T-cell (primary cell): ENCODE measurements around the gene APOL1. TPM values are rescaled to one million over a fixed set of nuclear protein-coding genes. Genes with fewer than 3 reads are reported as not detected.

Experiments
- ATAC-seq, 4 experiments: fragments of 200-7000 bp in 3 of 4; fragments of 150-1000 bp in 1 of 4; cut with Tn5 transposase; replicated peaks in 1 of 4; 1 replicate in 3 of 4; 2 replicates in 1 of 4; pipeline ENCODE4 v1.10.0; 2021; ENCODE audit warnings: moderate library complexity in 3 of 4, mild to moderate bottlenecking in 2 of 4, moderate number of reproducible peaks in 1 of 4
- CTCF ChIA-PET, 2 donors: fragments of 300-600 bp; sonication (Branson Sonifier 250); formaldehyde crosslinking; loops; one replicate each; lab custom pipeline; 2022; ENCODE audit warnings: antibody characterized with exemption in 2 of 2; lab: Charles Lee
- POLR2A ChIA-PET, 2 donors: fragments of 300-600 bp; sonication (Branson Sonifier 250); formaldehyde crosslinking; loops; one replicate each; lab custom pipeline; 2022; ENCODE audit warnings: antibody characterized with exemption in 2 of 2; lab: Charles Lee
- DNase-seq, 35 experiments: peaks; one replicate each; pipeline versions ENCODE4 v3.0.0 to v3.0.0-alpha.2; 2013 to 2023
- H3K27ac ChIP-seq: one replicate; pipeline ENCODE4 v1.5.1; 2013; ENCODE audit warnings: low read length
- H3K27me3 ChIP-seq, 2 experiments: replicated peaks in 1 of 2; 1 replicate in 1 of 2; 2 replicates in 1 of 2; pipeline versions ENCODE4 v1.6.1 to v1.7.0; 2013; ENCODE audit warnings: low read length in 1 of 2, mixed read lengths in 1 of 2; ENCODE audit not compliant: control insufficient read depth in 2 of 2, insufficient read depth in 2 of 2; ENCODE audit errors: extremely low read depth in 1 of 2
- H3K36me3 ChIP-seq, 2 donors: 1 replicate in 1 of 2; 2 replicates in 1 of 2; pipeline versions ENCODE4 v1.6.1 to v1.7.0; 2013; ENCODE audit warnings: low read length in 1 of 2; ENCODE audit not compliant: control insufficient read depth in 2 of 2, insufficient read depth in 1 of 2; ENCODE audit errors: extremely low read depth in 1 of 2
- H3K4me1 ChIP-seq, 2 experiments: 1 replicate in 1 of 2; 2 replicates in 1 of 2; pipeline versions ENCODE4 v1.6.1 to v1.7.0; 2013; ENCODE audit warnings: low read length in 2 of 2, mixed read lengths in 1 of 2; ENCODE audit not compliant: insufficient read depth in 2 of 2, control insufficient read depth in 1 of 2; ENCODE audit errors: extremely low read depth in 1 of 2
- H3K4me3 ChIP-seq, 2 donors: 1 replicate in 1 of 2; 2 replicates in 1 of 2; pipeline versions ENCODE4 v1.5.1 to v1.7.0; 2013; ENCODE audit warnings: mild to moderate bottlenecking in 2 of 2, low read length in 1 of 2, moderate library complexity in 1 of 2; ENCODE audit not compliant: control insufficient read depth in 1 of 2; ENCODE audit errors: extremely low read depth in 1 of 2
- H3K9me3 ChIP-seq: 2 replicates; pipeline ENCODE4 v1.7.0; 2013
- H3K27ac Mint-ChIP-seq, 2 donors: one replicate each; pipeline ENCODE4 v1.8.0; 2020 to 2021; ENCODE audit warnings: mild to moderate bottlenecking in 2 of 2, mixed read lengths in 2 of 2
- H3K27me3 Mint-ChIP-seq, 2 donors: one replicate each; pipeline ENCODE4 v1.8.0; 2021 to 2022; ENCODE audit warnings: mixed read lengths in 2 of 2
- H3K36me3 Mint-ChIP-seq: one replicate; pipeline ENCODE4 v1.8.0; 2021; ENCODE audit warnings: mixed read lengths
- H3K4me1 Mint-ChIP-seq, 3 donors: one replicate each; pipeline ENCODE4 v1.8.0; 2020 to 2022; ENCODE audit warnings: mixed read lengths in 3 of 3, mild to moderate bottlenecking in 1 of 3
- H3K4me3 Mint-ChIP-seq, 3 donors: one replicate each; pipeline ENCODE4 v1.8.0; 2020 to 2022; ENCODE audit warnings: mild to moderate bottlenecking in 3 of 3, mixed read lengths in 3 of 3, moderate library complexity in 3 of 3
- H3K9me3 Mint-ChIP-seq, 3 donors: one replicate each; pipeline ENCODE4 v1.8.0; 2020 to 2022; ENCODE audit warnings: mixed read lengths in 3 of 3
- WGBS: methylation state at CpG from one replicate; pipeline ENCODE4 v1.1.5; 2013; ENCODE audit warnings: missing lambda C conversion rate; ENCODE audit not compliant: insufficient coverage; 5-methylcytosine and 5-hydroxymethylcytosine counted together
- total RNA-seq, 35 experiments: library from RNA in 6 of 35; stranded (reverse) in 6 of 35; fragments of 120-200 nt in 1 of 35; gene quantifications; one replicate each; pipeline versions ENCODE4 v1.2.1 to v1.2.4 and lab custom pipeline; 2013 to 2026

The APOL1 gene
- total RNA-seq, 5 donors from 2014 or later (not counting 1 experiment from before 2014, with no cell fraction given) = 15.7 to 29.5 (median 19.8) TPM

DNA sequence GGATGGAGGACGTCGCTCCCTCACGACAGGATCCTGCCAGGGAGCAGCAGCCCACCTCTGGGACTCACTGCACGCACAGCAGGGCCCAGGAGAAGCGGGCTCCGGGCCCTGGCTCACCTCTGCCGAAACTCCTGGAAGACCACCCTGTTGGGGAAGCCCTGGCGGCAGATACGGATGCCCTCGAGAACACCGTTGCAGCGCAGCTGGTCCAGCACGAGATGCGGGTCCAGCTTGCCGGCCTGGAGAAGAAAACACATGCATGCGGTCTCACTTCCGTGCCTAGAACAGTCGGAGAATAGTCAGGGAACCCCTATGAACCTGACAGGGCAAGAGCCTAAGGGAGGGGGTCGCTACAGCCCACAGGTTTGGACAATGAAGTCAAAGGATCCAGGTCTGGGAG, 52.9 kb downstream of the APOL1 start:
- H3K9me3 Mint-ChIP-seq = no peaks in the 10 kb centered on the region
- no peak for DNase-seq
- WGBS = 95% methylated on average over 19 of the region's 19 CpGs
- POLR2A ChIA-PET = interaction anchor here in 1 of 2 donors (0.8 kb wide), 1 partner anchor 111 kb away, joined by 3 read pairs; no protein-coding TSS in a partner anchor
- peaks cover 8 to 19% (median 13%) of the 10 kb centered on the region in 3 donors for H3K4me1 Mint-ChIP-seq
- H3K4me3 ChIP-seq = no peak overlapping the region
- H3K27me3 ChIP-seq = no peaks in the 10 kb centered on the region
- no peaks in the 10 kb centered on the region for H3K27me3 Mint-ChIP-seq
- peak overlapping the region in 1 of 3 donors; percentile 33 for H3K4me3 Mint-ChIP-seq
- no peak for ATAC-seq
- peaks cover 43 to 97% of the 10 kb centered on the region in 2 donors for H3K36me3 ChIP-seq
- H3K9me3 ChIP-seq = no peaks in the 10 kb centered on the region
- H3K4me1 ChIP-seq = peaks cover 0 to 7% of the 10 kb centered on the region in 2 experiments
- CTCF ChIA-PET = no interaction called here
- peaks cover 54% of the 10 kb centered on the region for H3K36me3 Mint-ChIP-seq
- no peak overlapping the region for H3K27ac ChIP-seq
- H3K27ac Mint-ChIP-seq = peak overlapping the region in 1 of 2 donors; percentile 61

DNA sequence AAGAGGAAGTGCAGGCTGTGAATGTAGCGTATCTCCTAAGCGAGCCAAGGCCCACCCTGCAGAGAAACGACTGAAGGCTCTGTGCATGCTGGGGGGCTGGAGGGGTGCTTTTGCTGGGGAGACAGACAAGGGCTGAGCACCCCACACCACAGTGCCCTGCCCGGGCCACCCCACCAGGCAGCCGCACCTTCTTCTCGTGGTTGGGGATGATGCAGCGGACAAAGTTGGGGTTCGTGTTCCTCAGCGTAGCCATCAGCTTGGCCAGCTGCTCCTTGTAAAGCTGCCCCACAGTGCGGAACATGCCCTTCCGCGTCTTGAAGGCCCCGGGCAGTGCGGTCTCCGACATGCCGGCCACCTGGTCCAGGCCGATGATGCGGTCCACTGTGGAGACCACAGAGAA, 53.3 kb downstream of the APOL1 start:
- no peak overlapping the region for H3K4me3 ChIP-seq
- no peaks in the 10 kb centered on the region for H3K27me3 ChIP-seq
- H3K36me3 ChIP-seq = peaks cover 46 to 97% of the 10 kb centered on the region in 2 donors
- ChIA-PET POLR2A (no interaction called here), CTCF (no interaction called here)
- H3K9me3 ChIP-seq = no peaks in the 10 kb centered on the region
- Mint-ChIP-seq H3K4me1 (peaks cover 8 to 15% (median 9%) of the 10 kb centered on the region in 3 donors), H3K27ac (no peak overlapping the region), H3K4me3 (no peak overlapping the region), H3K36me3 (peaks cover 51% of the 10 kb centered on the region), H3K9me3 (no peaks in the 10 kb centered on the region), H3K27me3 (no peaks in the 10 kb centered on the region)
- 97% methylated on average over 9 of the region's 18 CpGs for WGBS
- ATAC-seq = no peak
- peaks cover 0 to 4% of the 10 kb centered on the region in 2 experiments for H3K4me1 ChIP-seq
- DNase-seq = no peak
- no peak overlapping the region for H3K27ac ChIP-seq

GRCh38 chr22:36308880-36309279, 55.9 kb downstream of the APOL1 start:
- ATAC-seq = no peak
- H3K4me1 Mint-ChIP-seq = peaks cover under 1 to 11% (median 2%) of the 10 kb centered on the region in 3 donors
- DNase-seq = no peak
- no peaks in the 10 kb centered on the region for H3K27me3 Mint-ChIP-seq
- H3K36me3 Mint-ChIP-seq = peaks cover 52% of the 10 kb centered on the region
- no peaks in the 10 kb centered on the region for H3K9me3 Mint-ChIP-seq
- H3K27ac Mint-ChIP-seq = peak overlapping the region; percentile 44 to 49
- Histone ChIP-seq H3K9me3 (no peaks in the 10 kb centered on the region), H3K27ac (no peak overlapping the region), H3K4me1 (no peaks in the 10 kb centered on the region), H3K36me3 (peaks cover 58 to 97% of the 10 kb centered on the region in 2 donors), H3K27me3 (no peaks in the 10 kb centered on the region), H3K4me3 (no peak overlapping the region)
- no peak overlapping the region for H3K4me3 Mint-ChIP-seq
- 99% methylated on average over 17 of the region's 17 CpGs for WGBS
- CTCF ChIA-PET = no interaction called here
- POLR2A ChIA-PET = no interaction called here

GRCh38 chr22:36311386-36312085, 58.6 kb downstream of the APOL1 start:
- no peak for DNase-seq
- H3K36me3 Mint-ChIP-seq = peaks cover 49% of the 10 kb centered on the region
- no peaks in the 10 kb centered on the region for H3K27me3 Mint-ChIP-seq
- ChIA-PET CTCF (interaction anchor here (0.6 to 0.8 kb wide), 3 partner anchors 21 to 175 kb away, joined by 3 to 4 read pairs (median 3); no protein-coding TSS in a partner anchor), POLR2A (interaction anchor here in 1 of 2 donors (0.6 kb wide), 1 partner anchor 80 kb away, joined by 3 read pairs; no protein-coding TSS in a partner anchor)
- no peaks in the 10 kb centered on the region for H3K9me3 Mint-ChIP-seq
- no peak overlapping the region for H3K4me3 Mint-ChIP-seq
- no peaks in the 10 kb centered on the region for H3K4me1 ChIP-seq
- no peak for ATAC-seq
- peaks cover 41 to 96% of the 10 kb centered on the region in 2 donors for H3K36me3 ChIP-seq
- no peaks in the 10 kb centered on the region for H3K9me3 ChIP-seq
- no peak overlapping the region for H3K27ac Mint-ChIP-seq
- H3K27ac ChIP-seq = no peak overlapping the region
- WGBS = 85% methylated on average over 15 of the region's 18 CpGs
- no peak overlapping the region for H3K4me3 ChIP-seq
- peaks cover 0 to 14% (median 5%) of the 10 kb centered on the region in 3 donors for H3K4me1 Mint-ChIP-seq
- no peaks in the 10 kb centered on the region for H3K27me3 ChIP-seq

- H3K27me3 ChIP-seq = no peaks in the 10 kb centered on the region
- DNase-seq (no peak), ATAC-seq (no peak)
- peak overlapping the region; percentile 7 to 54 for H3K27ac Mint-ChIP-seq
- no peak overlapping the region for H3K4me3 Mint-ChIP-seq
- no peak overlapping the region for H3K27ac ChIP-seq
- ChIA-PET CTCF (no interaction called here), POLR2A (interaction anchor here in 1 of 2 donors (0.6 kb wide), 2 partner anchors 178 to 195 kb away, joined by 3 to 5 read pairs; no protein-coding TSS in a partner anchor)
- peaks cover 44 to 97% of the 10 kb centered on the region in 2 donors for H3K36me3 ChIP-seq
- H3K9me3 Mint-ChIP-seq = no peaks in the 10 kb centered on the region
- no peaks in the 10 kb centered on the region for H3K27me3 Mint-ChIP-seq
- H3K36me3 Mint-ChIP-seq = peaks cover 66% of the 10 kb centered on the region
- H3K4me1 Mint-ChIP-seq = peaks cover 0 to 10% (median 7%) of the 10 kb centered on the region in 3 donors
- no peak overlapping the region for H3K4me3 ChIP-seq
- H3K4me1 ChIP-seq = no peaks in the 10 kb centered on the region
- 100% methylated on average over 1 of the region's 7 CpGs for WGBS
- no peaks in the 10 kb centered on the region for H3K9me3 ChIP-seq
Measured at GRCh38 chr22:36315325-36315724, 62.4 kb downstream of the APOL1 start.

DNA sequence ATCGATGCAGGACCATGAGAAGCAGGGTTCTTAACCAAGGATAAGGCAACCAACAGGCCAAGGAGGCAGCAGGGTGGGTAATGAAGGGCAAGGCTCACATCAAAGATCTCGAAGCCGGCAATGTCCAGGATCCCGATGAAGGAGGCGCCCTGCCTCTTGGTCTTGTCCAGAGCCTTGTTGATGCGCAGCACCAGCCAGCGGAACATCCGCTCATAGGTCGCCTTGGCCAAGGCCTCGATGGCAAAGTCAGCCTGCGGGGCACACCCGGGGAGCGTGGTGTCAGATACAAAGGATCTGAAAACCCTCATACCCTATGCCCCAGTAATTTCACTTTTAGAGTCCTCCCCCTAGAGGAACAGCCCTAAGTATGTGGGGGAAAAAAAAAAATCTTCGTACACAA, 63.5 kb downstream of the APOL1 start:
- WGBS = 100% methylated on average over 3 of the region's 14 CpGs
- no peak overlapping the region for H3K4me3 Mint-ChIP-seq
- POLR2A ChIA-PET = no interaction called here

More for the DNA sequence above, 63.5 kb downstream of the APOL1 start:
- Histone ChIP-seq H3K36me3 (peaks cover 38 to 95% of the 10 kb centered on the region in 2 donors), H3K4me3 (no peak overlapping the region), H3K4me1 (no peaks in the 10 kb centered on the region), H3K9me3 (no peaks in the 10 kb centered on the region), H3K27ac (no peak overlapping the region), H3K27me3 (no peaks in the 10 kb centered on the region)
- Mint-ChIP-seq H3K27ac (peak overlapping the region in 1 of 2 donors; percentile 35), H3K4me1 (peaks cover 0 to 13% (median 7%) of the 10 kb centered on the region in 3 donors), H3K9me3 (no peaks in the 10 kb centered on the region), H3K27me3 (no peaks in the 10 kb centered on the region), H3K36me3 (peaks cover 61% of the 10 kb centered on the region)
- ATAC-seq (no peak), DNase-seq (no peak)
- CTCF ChIA-PET = interaction anchor here in 1 of 2 donors (0.7 kb wide), 1 partner anchor 77 kb away, joined by 5 read pairs; the partner anchor contains the start of gene APOL2
